ENCODE results near the gene TMA7.
"Not testable (repeated sequence)": the region's sequence is repeated elsewhere in the genome, so short reads cannot be mapped to it uniquely, and the experiment has no call there.

TMA7 gene

GRCh38 chr3:48439820-48440589, at the start of gene TMA7, which contains the start of gene CCDC51:
Gene TMA7, plus strand, starts transcription at chr3:48440257. Its CDS starts 40 bp downstream, at chr3:48440297.
Gene CCDC51, minus strand, starts transcription at chr3:48440119. Its CDS starts 4,991 bp downstream, at chr3:48435128.
- peak; percentile 77 for DNase-seq

- DNase-seq: no peak
Measured at GRCh38 chr3:48394391-48394790, 45.7 kb upstream of the TMA7 start.

- DNase-seq: no peak
Measured at GRCh38 chr3:48395714-48396113, 44.3 kb upstream of the TMA7 start.

GRCh38 chr3:48397767-48398681, 42.0 kb upstream of the TMA7 start:
- DNase-seq: no peak

- no peak for DNase-seq
Measured at GRCh38 chr3:48398701-48399386, 41.2 kb upstream of the TMA7 start.

- no peak for DNase-seq
Measured at GRCh38 chr3:48399387-48400172, 40.5 kb upstream of the TMA7 start.

GRCh38 chr3:48400824-48401433, 39.1 kb upstream of the TMA7 start:
- peak; percentile 1 for DNase-seq

- DNase-seq: not testable (repeated sequence)
Measured at GRCh38 chr3:48401434-48401901, 38.6 kb upstream of the TMA7 start.

GRCh38 chr3:48402281-48402732, 37.8 kb upstream of the TMA7 start:
- DNase-seq: no peak

GRCh38 chr3:48402907-48403306, 37.1 kb upstream of the TMA7 start:
- DNase-seq: no peak

- no peak for DNase-seq
Measured at GRCh38 chr3:48403533-48404439, 36.3 kb upstream of the TMA7 start.

- no peak for DNase-seq
Measured at GRCh38 chr3:48404440-48405342, 35.4 kb upstream of the TMA7 start.

- DNase-seq: no peak
Measured at GRCh38 chr3:48405343-48405881, 34.6 kb upstream of the TMA7 start.

- no peak for DNase-seq
Measured at GRCh38 chr3:48405971-48406370, 34.1 kb upstream of the TMA7 start.

- no peak for DNase-seq
Measured at GRCh38 chr3:48406443-48407431, 33.3 kb upstream of the TMA7 start.

- DNase-seq: no peak
Measured at GRCh38 chr3:48407542-48408099, 32.4 kb upstream of the TMA7 start.

- DNase-seq: no peak
Measured at GRCh38 chr3:48408823-48409281, 31.2 kb upstream of the TMA7 start.

Measured in DMS153 (cell line).